HFF-Myc (cell line): ENCODE results near the gene SLC25A22.

Source experiments
- DNase-seq: peaks from one replicate; pipeline ENCODE4 v3.0.0-alpha.2; 2011; ENCODE audit warnings: low read depth; ENCODE audit errors: extremely low read depth
- H3K4me3 ChIP-seq: replicated peaks from 2 replicates; pipeline ENCODE4 v1.5.1; 2011; ENCODE audit warnings: low read depth, mild to moderate bottlenecking, control low read depth, low read length
- TF ChIP-seq, protein P1 (sequence below): IDR thresholded peaks from 2 replicates; pipeline ENCODE4 v1.5.1; 2012; ENCODE audit warnings: mild to moderate bottlenecking, low read depth, low read length, control low read depth; ENCODE audit errors: missing control alignments

SLC25A22 gene

DNA sequence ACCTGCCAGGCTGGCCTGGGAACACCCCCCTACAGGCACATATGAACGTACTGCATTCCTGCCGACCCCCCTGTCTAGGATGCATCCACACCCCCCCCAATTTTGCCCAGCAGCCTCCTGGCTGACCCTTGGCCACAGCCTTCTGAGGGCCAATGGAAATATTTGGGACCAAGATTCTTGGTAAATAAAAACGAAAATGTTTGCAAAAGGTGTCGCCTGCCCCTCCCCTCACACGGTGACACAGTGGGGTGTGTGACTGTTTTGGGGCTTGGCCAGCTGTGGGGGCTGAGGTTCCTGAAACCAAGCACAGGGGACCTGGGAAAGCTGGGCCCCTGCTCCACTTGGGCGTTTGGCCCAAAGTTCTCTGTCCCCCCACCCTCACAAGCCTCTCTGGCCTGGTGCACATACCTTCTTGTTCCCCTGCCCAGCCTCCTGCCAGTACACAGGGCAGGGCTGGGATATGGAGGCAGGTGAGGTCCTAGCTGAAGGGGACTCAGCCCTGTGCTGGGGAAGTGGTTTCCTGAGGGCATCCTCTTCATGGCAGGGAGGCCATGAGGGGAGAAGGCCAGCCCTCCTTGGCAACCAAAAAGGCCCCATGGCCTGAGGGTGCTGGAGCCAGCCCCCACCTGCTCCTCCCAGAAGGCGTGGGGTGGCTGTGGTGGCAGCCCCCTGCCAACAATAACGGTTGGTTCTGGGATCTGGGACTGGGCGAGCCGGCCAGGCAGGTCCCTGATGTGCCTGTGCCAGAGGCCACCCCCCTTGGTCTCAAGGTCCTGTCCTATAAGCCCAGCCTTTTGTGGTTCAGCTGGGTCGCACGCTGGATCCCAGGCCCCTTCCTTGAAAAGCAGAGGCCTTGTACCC lies 27.5 kb upstream of the SLC25A22 start:
- TF ChIP-seq, protein P1, sequence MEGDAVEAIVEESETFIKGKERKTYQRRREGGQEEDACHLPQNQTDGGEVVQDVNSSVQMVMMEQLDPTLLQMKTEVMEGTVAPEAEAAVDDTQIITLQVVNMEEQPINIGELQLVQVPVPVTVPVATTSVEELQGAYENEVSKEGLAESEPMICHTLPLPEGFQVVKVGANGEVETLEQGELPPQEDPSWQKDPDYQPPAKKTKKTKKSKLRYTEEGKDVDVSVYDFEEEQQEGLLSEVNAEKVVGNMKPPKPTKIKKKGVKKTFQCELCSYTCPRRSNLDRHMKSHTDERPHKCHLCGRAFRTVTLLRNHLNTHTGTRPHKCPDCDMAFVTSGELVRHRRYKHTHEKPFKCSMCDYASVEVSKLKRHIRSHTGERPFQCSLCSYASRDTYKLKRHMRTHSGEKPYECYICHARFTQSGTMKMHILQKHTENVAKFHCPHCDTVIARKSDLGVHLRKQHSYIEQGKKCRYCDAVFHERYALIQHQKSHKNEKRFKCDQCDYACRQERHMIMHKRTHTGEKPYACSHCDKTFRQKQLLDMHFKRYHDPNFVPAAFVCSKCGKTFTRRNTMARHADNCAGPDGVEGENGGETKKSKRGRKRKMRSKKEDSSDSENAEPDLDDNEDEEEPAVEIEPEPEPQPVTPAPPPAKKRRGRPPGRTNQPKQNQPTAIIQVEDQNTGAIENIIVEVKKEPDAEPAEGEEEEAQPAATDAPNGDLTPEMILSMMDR: no peak
- H3K4me3 ChIP-seq: no peak overlapping the region
- no peak for DNase-seq

DNA sequence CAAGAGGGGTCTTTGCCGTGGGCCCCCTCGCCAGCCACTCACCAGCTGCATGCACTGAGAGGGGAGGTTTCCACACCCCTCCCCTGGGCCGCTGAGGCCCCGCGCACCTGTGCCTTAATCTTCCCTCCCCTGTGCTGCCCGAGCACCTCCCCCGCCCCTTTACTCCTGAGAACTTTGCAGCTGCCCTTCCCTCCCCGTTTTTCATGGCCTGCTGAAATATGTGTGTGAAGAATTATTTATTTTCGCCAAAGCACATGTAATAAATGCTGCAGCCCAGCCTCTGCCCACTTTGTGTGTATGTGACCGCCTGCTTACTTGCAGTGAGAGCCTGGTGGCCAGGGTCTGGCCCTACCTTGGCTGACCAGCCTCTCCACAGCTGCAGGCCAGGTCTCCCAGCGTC lies 26.9 kb upstream of the SLC25A22 start:
- H3K4me3 ChIP-seq: no peak overlapping the region
- TF ChIP-seq, protein P1: no peak
- no peak for DNase-seq

DNA sequence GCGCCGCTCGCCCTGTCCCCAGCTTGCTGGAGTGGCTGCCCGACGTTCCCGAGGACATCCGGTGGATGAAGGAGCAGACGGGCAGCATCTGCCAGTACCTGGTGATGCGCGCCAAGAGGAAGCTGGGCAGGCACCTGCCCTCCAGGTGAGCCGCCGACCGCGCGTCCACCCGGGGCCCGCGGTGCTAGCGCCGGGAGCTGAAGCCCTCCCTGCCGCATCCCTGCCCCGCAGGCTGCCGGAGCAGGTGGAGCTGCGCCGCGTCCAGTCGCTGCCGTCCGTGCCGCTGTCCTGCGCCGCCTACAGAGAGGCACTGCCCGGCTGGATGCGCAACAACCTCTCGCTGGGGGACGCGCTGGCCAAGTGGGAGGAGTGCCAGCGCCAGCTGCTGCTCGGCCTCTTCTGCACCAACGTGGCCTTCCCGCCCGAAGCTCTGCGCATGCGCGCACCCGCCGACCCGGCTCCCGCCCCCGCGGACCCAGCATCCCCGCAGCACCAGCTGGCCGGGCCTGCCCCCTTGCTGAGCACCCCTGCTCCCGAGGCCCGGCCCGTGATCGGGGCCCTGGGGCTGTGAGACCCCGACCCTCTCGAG lies 26.3 kb upstream of the SLC25A22 start:
- no peak overlapping the region for H3K4me3 ChIP-seq
- DNase-seq: no peak
- TF ChIP-seq, protein P1: no peak

DNA sequence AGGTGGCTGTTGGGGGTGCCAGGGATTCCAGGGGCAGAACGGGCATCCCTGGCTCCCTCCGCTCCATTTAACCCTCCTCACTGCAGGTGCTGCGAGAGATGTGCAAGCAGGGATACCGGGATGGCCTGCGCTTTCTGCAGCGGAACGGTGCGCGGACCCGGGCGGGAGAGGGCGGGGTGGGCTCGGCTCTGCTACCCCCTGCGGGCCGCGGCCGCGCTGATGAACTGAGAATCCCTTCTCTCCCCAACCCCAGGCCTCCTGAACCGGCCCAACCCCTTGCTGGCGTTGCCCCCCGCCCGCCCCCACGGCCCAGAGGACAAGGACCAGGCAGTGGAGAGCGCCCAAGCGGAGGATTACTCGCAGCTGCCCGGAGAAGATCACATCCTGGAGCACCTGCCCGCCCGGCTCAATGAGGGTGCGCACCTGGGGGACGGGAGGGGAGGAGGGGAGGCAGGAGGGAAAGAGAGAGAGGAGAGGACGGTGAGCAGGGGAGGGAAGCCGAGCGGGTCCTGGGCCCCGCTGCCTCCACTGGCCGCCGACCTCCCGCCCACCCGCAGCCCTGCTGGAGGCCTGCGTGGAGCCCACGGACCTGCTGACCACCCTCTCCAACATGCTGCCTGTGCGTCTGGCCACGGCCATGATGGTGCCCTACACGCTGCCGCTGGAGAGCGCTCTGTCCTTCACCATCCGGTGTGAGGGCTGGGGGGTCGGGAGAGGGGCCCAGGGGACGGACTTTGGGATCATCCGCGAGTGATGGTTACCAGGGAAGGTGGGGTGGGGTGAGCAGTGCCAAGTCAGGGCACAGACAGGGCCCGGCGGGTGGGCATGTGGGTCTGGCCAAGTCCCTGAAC lies 25.6 kb upstream of the SLC25A22 start:
- DNase-seq: no peak
- TF ChIP-seq, protein P1: no peak
- H3K4me3 ChIP-seq: no peak overlapping the region

DNA sequence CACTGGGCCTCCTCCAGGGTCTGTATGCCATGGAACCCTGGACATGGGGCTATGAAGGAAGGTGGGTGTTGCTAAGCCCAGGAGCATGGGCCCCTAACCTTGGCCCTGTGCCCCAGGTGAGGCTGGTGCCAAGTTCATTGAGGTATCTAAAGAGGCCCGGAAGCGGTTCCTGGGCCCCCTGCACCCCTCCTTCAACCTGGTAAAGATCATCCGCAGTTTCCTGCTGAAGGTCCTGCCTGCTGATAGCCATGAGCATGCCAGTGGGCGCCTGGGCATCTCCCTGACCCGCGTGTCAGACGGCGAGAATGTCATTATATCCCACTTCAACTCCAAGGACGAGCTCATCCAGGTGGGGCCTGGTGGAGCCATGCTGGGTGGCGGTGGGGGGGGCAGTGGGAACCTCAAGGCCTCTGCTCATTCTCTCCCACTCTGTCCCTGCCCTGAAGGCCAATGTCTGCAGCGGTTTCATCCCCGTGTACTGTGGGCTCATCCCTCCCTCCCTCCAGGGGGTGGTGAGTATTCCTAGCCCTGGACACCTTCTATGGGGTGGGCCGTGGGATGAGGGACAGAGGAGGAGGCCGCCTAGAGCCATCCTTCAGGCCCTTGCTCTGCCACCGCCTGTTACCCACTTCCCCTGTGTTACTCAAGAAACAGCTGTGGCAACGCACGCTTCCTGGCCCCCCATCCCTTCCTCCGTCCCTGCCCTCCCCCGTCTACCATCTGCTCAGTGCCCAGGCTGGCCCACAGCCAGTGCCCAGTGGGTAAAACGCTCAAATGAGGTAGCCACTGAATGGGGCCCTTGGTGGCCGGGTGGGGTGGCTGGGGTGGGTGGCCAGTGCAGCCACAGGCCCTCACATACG lies 23.7 kb upstream of the SLC25A22 start:
- H3K4me3 ChIP-seq: peak overlapping the region; percentile 60; the same call in 1 of the 2 replicates
- TF ChIP-seq, protein P1: no peak
- no peak for DNase-seq
